Measurements from ENCODE around the gene ETS1. TPM values are rescaled to one million over a fixed set of nuclear protein-coding genes. Genes with fewer than 3 reads are reported as not detected.

ETS1 gene
- total RNA-seq, 1 experiment from 2014 or later, result 1.1 TPM

DNA sequence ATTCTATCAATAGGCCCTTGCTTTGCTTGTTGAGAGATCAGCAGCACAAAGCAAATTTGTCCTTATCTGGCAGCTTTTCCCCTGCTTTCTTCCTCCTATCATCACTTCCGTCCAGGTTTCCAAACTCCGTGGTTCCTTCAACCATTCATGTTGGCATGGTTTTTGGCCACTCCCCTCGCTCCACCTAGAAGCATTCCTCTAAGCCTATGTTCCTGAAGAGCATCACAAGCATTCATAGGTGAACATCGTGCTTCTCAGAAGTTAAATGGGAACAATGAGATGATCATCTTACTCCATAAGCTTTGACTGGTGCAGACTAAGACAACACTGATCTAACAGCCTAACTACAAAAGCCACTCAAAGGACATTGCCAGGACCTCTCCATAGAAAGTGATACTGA, 86.3 kb downstream of the ETS1 start:
- no peaks in the 10 kb centered on the region for H3K4me1 ChIP-seq
- intact Hi-C loops (cut with micrococcal nuclease; ENCODE audit: unreplicated experiment), result no loop called here
- no peaks in the 10 kb centered on the region for H3K27me3 ChIP-seq (replicated peaks; ENCODE audit: control insufficient read depth, insufficient read depth, low read length)
- ChIA-PET CTCF (no interaction called here), POLR2A (no interaction called here)
- no peak overlapping the region for H3K4me3 ChIP-seq (ENCODE audit: low read depth, low read length)
- Mint-ChIP-seq H3K4me1 (ENCODE audit: low read depth, unreplicated experiment) (no peaks in the 10 kb centered on the region), H3K36me3 (ENCODE audit: insufficient read depth, unreplicated experiment) (no peaks in the 10 kb centered on the region), H3K27me3 (ENCODE audit: insufficient read depth, unreplicated experiment) (peaks cover 3% of the 10 kb centered on the region), H3K27ac (ENCODE audit: unreplicated experiment) (no peak overlapping the region), H3K4me3 (ENCODE audit: unreplicated experiment) (no peak overlapping the region), H3K9me3 (ENCODE audit: unreplicated experiment) (no peaks in the 10 kb centered on the region)
- BruUV-seq (replicated peaks), result no TSS peak
- no peak for TF ChIP-seq CTCF (IDR thresholded peaks at IDR 0.05; ENCODE audit: insufficient read depth in 1 of 2, low read depth in 1 of 2, low read length in 1 of 2, severe bottlenecking in 1 of 2, unreplicated experiment in 1 of 2)
- no peak for DNase-seq
- no peaks in the 10 kb centered on the region for H3K36me3 ChIP-seq (ENCODE audit: control insufficient read depth, insufficient read depth, low read length)
- no peaks in the 10 kb centered on the region for H3K9me3 ChIP-seq

GRCh38 chr11:128500493-128500892, 86.9 kb downstream of the ETS1 start:
- no peaks in the 10 kb centered on the region for H3K36me3 ChIP-seq (ENCODE audit: control insufficient read depth, insufficient read depth, low read length)
- DNase-seq, result no peak
- no peak overlapping the region for H3K4me3 ChIP-seq (ENCODE audit: low read depth, low read length)
- POLR2A ChIA-PET, result no interaction called here
- TF ChIP-seq CTCF (IDR thresholded peaks at IDR 0.05; ENCODE audit: insufficient read depth in 1 of 2, low read depth in 1 of 2, low read length in 1 of 2, severe bottlenecking in 1 of 2, unreplicated experiment in 1 of 2), result no peak
- Mint-ChIP-seq H3K27me3 (ENCODE audit: insufficient read depth, unreplicated experiment) (peaks cover 3% of the 10 kb centered on the region), H3K36me3 (ENCODE audit: insufficient read depth, unreplicated experiment) (no peaks in the 10 kb centered on the region), H3K27ac (ENCODE audit: unreplicated experiment) (no peak overlapping the region), H3K9me3 (ENCODE audit: unreplicated experiment) (no peaks in the 10 kb centered on the region), H3K4me3 (ENCODE audit: unreplicated experiment) (no peak overlapping the region), H3K4me1 (ENCODE audit: low read depth, unreplicated experiment) (no peaks in the 10 kb centered on the region)
- H3K27me3 ChIP-seq (replicated peaks; ENCODE audit: control insufficient read depth, insufficient read depth, low read length), result no peaks in the 10 kb centered on the region
- CTCF ChIA-PET, result no interaction called here
- H3K4me1 ChIP-seq, result no peaks in the 10 kb centered on the region
- H3K9me3 ChIP-seq, result no peaks in the 10 kb centered on the region
- intact Hi-C loops (cut with micrococcal nuclease; ENCODE audit: unreplicated experiment), result no loop called here
- BruUV-seq (replicated peaks), result no TSS peak

GRCh38 chr11:128499613-128500253, 87.6 kb downstream of the ETS1 start:
- no peaks in the 10 kb centered on the region for H3K9me3 Mint-ChIP-seq (ENCODE audit: unreplicated experiment)
- ChIA-PET POLR2A (no interaction called here), CTCF (no interaction called here)
- H3K27me3 Mint-ChIP-seq (ENCODE audit: insufficient read depth, unreplicated experiment), result peaks cover 3% of the 10 kb centered on the region
- H3K4me1 ChIP-seq, result no peaks in the 10 kb centered on the region
- intact Hi-C loops (cut with micrococcal nuclease; ENCODE audit: unreplicated experiment), result no loop called here
- H3K27me3 ChIP-seq (replicated peaks; ENCODE audit: control insufficient read depth, insufficient read depth, low read length), result no peaks in the 10 kb centered on the region
- H3K36me3 ChIP-seq (ENCODE audit: control insufficient read depth, insufficient read depth, low read length), result no peaks in the 10 kb centered on the region
- no peak overlapping the region for H3K27ac Mint-ChIP-seq (ENCODE audit: unreplicated experiment)
- H3K4me3 Mint-ChIP-seq (ENCODE audit: unreplicated experiment), result no peak overlapping the region
- DNase-seq, result no peak
- no peaks in the 10 kb centered on the region for H3K9me3 ChIP-seq
- no peaks in the 10 kb centered on the region for H3K36me3 Mint-ChIP-seq (ENCODE audit: insufficient read depth, unreplicated experiment)
- no peak for TF ChIP-seq CTCF (IDR thresholded peaks at IDR 0.05; ENCODE audit: insufficient read depth in 1 of 2, low read depth in 1 of 2, low read length in 1 of 2, severe bottlenecking in 1 of 2, unreplicated experiment in 1 of 2)
- no peaks in the 10 kb centered on the region for H3K4me1 Mint-ChIP-seq (ENCODE audit: low read depth, unreplicated experiment)
- no TSS peak for BruUV-seq (replicated peaks)
- no peak overlapping the region for H3K4me3 ChIP-seq (ENCODE audit: low read depth, low read length)

All from Caco-2 (cell line).